Muscle layer of duodenum (tissue), 2 donors: ENCODE measurements around the gene CASQ2.
A peak's percentile ranks its signal among the peaks of the same experiment; 100 is the strongest.

Experiments used
- H3K27ac ChIP-seq: one replicate; pipeline ENCODE4 v1.7.0; 2013; ENCODE audit warnings: mild to moderate bottlenecking, low read length
- H3K27me3 ChIP-seq: one replicate; pipeline ENCODE4 v1.7.0; 2013; ENCODE audit warnings: low read depth, mild to moderate bottlenecking, control low read depth, low read length
- H3K36me3 ChIP-seq, 2 donors: one replicate each; pipeline ENCODE4 v1.7.0; 2013; ENCODE audit warnings: low read length in 2 of 2, control low read depth in 1 of 2, mild to moderate bottlenecking in 1 of 2; ENCODE audit not compliant: insufficient read depth in 2 of 2, control insufficient read depth in 1 of 2
- H3K4me1 ChIP-seq, 2 donors: one replicate each; pipeline ENCODE4 v1.7.0; 2013; ENCODE audit warnings: low read length in 2 of 2, mild to moderate bottlenecking in 2 of 2, control low read depth in 1 of 2, moderate library complexity in 1 of 2; ENCODE audit not compliant: insufficient read depth in 2 of 2, control insufficient read depth in 1 of 2
- H3K4me3 ChIP-seq, 2 donors: one replicate each; pipeline ENCODE4 v1.7.0; 2013; ENCODE audit warnings: low read length in 2 of 2, low read depth in 1 of 2, mild to moderate bottlenecking in 1 of 2
- H3K9me3 ChIP-seq, 2 donors: one replicate each; pipeline ENCODE4 v1.7.0; 2013; ENCODE audit warnings: low read length in 2 of 2, control low read depth in 1 of 2, mild to moderate bottlenecking in 1 of 2; ENCODE audit not compliant: control insufficient read depth in 1 of 2
- donor health status: healthy.

CASQ2 gene

GRCh38 chr1:115727706-115728249 is 40.7 kb downstream of the CASQ2 start:
- Histone ChIP-seq H3K4me1 (peaks cover 0 to 8% of the 10 kb centered on the region in 2 donors), H3K27ac (peak overlapping the region; percentile 76), H3K36me3 (no peaks in the 10 kb centered on the region)

GRCh38 chr1:115726570-115726969 is 41.9 kb downstream of the CASQ2 start:
- no peaks in the 10 kb centered on the region for H3K36me3 ChIP-seq
- H3K4me3 ChIP-seq: no peak overlapping the region
- H3K9me3 ChIP-seq: no peaks in the 10 kb centered on the region
- no peaks in the 10 kb centered on the region for H3K27me3 ChIP-seq
- H3K4me1 ChIP-seq: peaks cover 0 to 8% of the 10 kb centered on the region in 2 donors
- no peak overlapping the region for H3K27ac ChIP-seq

More at GRCh38 chr1:115727706-115728249, 40.7 kb downstream of the CASQ2 start:
- no peaks in the 10 kb centered on the region for H3K9me3 ChIP-seq
- H3K4me3 ChIP-seq: no peak overlapping the region
- H3K27me3 ChIP-seq: no peaks in the 10 kb centered on the region

DNA sequence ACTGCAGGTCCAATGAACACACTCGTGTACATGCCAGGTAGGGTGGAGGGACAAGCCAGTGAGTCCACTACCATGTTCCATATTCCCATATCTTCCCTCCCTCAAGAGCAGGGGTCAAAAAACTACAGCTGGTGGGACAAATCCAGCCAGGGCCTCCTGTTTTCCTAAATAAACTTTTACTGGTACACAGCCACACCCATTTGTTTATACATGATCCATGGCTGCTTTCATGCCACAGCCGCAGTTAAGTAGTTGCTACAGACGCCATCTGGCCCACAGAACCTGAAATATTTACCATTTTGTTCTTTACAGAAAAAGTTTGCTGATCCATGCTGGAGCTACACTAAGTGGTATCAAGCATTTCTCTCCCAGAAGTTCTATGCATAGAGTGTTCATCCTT is 42.4 kb downstream of the CASQ2 start:
- Histone ChIP-seq H3K36me3 (no peaks in the 10 kb centered on the region), H3K9me3 (no peaks in the 10 kb centered on the region), H3K4me3 (no peak overlapping the region), H3K27me3 (no peaks in the 10 kb centered on the region), H3K4me1 (peaks cover 0 to 8% of the 10 kb centered on the region in 2 donors), H3K27ac (peak overlapping the region; percentile 36)

DNA sequence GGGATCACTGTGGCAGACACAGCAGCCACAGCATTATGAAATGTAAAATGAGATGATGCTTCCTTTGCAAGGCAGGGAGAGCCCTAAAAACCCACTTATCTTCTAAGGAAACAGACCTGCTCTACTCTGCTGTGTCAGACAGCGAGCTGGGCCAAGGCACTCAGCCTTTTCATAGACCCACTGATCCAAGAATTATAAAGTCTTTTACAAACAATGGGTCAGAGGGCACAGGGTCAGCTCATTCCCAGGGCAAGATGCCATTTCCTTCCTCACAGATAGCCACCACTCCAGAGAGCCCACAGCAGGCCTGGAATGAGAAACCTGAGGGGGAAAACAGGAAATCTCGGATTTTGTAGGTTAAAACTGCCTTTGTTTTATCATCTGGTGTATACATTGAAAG is 42.9 kb downstream of the CASQ2 start:
- Histone ChIP-seq H3K4me3 (no peak overlapping the region), H3K27me3 (no peaks in the 10 kb centered on the region), H3K4me1 (peaks cover 0 to 8% of the 10 kb centered on the region in 2 donors), H3K36me3 (no peaks in the 10 kb centered on the region), H3K27ac (peak overlapping the region; percentile 36), H3K9me3 (no peaks in the 10 kb centered on the region)

DNA sequence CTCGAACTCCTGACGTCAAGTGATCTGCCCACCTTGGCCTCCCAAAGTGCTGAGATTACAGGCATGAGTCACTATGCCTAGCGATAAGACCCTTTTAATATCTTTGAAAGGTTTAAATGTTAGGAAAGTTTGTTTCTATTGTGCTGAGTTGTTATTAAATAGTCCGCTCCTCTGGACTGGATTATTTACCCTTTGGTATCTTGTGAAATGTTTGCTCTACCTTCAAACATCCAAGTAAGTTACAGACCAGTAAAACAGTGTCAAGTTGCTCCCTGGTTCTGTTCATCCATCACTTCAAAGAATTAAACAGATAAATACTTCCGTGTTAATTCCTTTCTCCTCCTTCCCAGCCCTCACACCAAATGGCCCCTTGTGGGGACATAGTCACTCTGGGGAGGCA is 44.8 kb downstream of the CASQ2 start:
- H3K27me3 ChIP-seq: no peaks in the 10 kb centered on the region
- H3K4me3 ChIP-seq: no peak overlapping the region
- no peaks in the 10 kb centered on the region for H3K9me3 ChIP-seq
- no peaks in the 10 kb centered on the region for H3K36me3 ChIP-seq
- no peak overlapping the region for H3K27ac ChIP-seq
- peaks cover 0 to 8% of the 10 kb centered on the region in 2 donors for H3K4me1 ChIP-seq

GRCh38 chr1:115722221-115722620 is 46.3 kb downstream of the CASQ2 start:
- no peaks in the 10 kb centered on the region for H3K9me3 ChIP-seq
- no peaks in the 10 kb centered on the region for H3K36me3 ChIP-seq

DNA sequence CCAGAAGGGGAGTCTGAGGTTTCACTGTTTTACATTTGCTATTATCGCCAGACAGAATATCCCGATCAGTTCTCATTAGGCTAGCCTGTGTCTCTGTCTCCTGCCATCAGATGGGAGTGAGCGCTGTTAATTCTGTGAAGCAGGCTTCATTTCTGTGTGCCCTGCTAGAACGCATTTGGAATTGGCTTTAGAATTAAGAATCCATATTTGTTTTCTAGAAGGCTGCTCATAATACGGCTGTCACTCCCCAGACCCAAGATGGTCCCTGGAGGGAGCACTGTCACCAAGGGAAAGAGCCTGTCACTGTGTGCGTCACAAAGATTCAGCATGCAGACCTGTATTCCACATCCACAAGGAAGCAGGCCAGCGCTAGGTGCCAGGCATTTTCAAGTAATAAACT is 49.2 kb downstream of the CASQ2 start:
- no peak overlapping the region for H3K27ac ChIP-seq
- no peaks in the 10 kb centered on the region for H3K9me3 ChIP-seq
- H3K27me3 ChIP-seq: no peaks in the 10 kb centered on the region
- no peak overlapping the region for H3K4me3 ChIP-seq
- no peaks in the 10 kb centered on the region for H3K36me3 ChIP-seq
- peaks cover 0 to 5% of the 10 kb centered on the region in 2 donors for H3K4me1 ChIP-seq

More at GRCh38 chr1:115722221-115722620, 46.3 kb downstream of the CASQ2 start:
- peaks cover 0 to 8% of the 10 kb centered on the region in 2 donors for H3K4me1 ChIP-seq
- no peaks in the 10 kb centered on the region for H3K27me3 ChIP-seq
- H3K4me3 ChIP-seq: no peak overlapping the region
- H3K27ac ChIP-seq: no peak overlapping the region

DNA sequence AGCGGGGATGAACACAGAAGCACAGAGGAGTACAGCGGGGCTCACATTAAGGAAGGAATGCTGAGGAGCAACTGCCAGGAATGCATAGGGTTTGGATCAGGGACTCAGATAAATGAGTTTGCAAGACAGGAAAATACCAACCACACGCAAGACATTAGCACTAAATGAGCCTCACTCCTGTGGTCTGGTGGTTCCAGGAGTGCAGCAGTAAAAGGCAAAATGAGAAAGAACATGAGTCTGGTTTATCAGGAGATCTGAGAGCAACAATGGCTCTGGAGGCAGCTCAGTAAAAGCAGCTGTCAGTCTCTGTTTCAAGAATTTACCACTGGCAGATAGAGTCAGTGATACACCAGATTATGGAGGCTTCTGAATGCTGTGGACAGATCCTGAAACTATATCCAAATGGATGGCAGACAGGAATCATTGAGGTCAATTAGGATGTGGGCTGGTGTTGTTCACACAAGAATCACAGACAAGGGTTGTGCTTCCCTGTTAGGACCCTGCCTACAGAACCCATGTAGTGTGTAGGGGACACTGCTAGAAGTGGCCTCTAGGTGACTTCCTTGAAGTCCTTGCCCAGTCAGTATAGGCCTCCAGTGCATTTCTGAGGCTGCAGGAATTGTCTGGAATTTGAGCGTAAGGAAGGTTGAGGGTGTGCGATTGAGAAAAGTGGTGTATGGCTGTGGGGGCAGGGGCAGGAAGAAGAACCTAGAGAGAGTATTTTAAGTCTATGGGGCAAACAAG is 50.3 kb downstream of the CASQ2 start:
- H3K27me3 ChIP-seq: no peaks in the 10 kb centered on the region
- H3K36me3 ChIP-seq: no peaks in the 10 kb centered on the region
- peaks cover 0 to 5% of the 10 kb centered on the region in 2 donors for H3K4me1 ChIP-seq
- H3K9me3 ChIP-seq: no peaks in the 10 kb centered on the region
- H3K4me3 ChIP-seq: no peak overlapping the region
- no peak overlapping the region for H3K27ac ChIP-seq

- H3K36me3 ChIP-seq: no peaks in the 10 kb centered on the region
- no peaks in the 10 kb centered on the region for H3K27me3 ChIP-seq
- H3K27ac ChIP-seq: no peak overlapping the region
- H3K4me3 ChIP-seq: no peak overlapping the region
- no peaks in the 10 kb centered on the region for H3K9me3 ChIP-seq
- H3K4me1 ChIP-seq: peaks cover 0 to 5% of the 10 kb centered on the region in 2 donors
Measured at GRCh38 chr1:115717541-115717940, 51.0 kb downstream of the CASQ2 start.

DNA sequence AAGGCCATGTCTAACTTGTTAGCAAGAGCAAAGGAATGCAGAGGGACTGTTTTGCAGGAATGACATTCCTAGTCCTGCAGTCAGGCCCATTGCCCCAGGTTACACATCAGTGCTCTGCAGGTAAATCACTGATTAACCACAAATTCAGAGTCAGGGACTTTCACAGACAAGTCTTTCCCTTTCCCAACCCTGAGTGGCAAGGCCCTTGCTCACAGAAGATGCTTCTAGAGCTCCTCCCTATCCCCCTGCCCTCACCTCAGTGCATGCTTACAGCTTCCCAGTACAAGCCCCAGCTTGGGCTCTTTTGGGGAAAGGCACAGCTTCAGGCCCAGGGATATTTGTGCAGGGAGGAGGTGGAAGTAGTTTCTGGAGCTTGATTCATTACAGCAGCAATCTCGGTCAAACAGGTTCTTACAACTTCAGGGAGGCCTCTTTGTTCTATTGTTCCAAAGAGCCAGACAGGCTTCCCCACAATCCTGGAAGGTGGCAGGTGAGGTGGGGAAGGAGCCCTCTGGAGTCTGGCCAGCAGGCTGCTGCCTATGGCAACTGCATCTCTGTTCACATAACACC is 53.9 kb downstream of the CASQ2 start:
- peaks cover 0 to 5% of the 10 kb centered on the region in 2 donors for H3K4me1 ChIP-seq
- no peaks in the 10 kb centered on the region for H3K27me3 ChIP-seq
- no peaks in the 10 kb centered on the region for H3K9me3 ChIP-seq
- no peak overlapping the region for H3K4me3 ChIP-seq
- H3K27ac ChIP-seq: no peak overlapping the region
- H3K36me3 ChIP-seq: no peaks in the 10 kb centered on the region

DNA sequence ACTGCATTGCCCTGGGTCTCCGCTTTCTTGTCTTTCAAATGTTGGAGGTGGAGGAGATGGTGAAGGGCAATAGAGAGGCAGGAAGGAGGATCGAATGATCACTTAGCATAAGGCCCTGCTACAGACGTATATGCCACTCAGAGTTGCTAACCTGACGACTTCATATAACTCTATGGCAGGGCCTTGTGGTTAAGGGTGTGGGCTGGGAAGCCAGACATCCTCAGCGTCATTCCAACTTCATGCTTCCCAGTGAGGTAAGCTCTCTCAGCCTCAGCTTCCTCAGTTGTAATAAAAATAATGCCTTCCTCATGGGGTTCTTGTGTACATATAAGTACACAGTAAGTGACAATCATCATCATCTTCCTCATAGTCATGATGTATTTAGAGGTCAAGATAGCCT is 54.6 kb downstream of the CASQ2 start:
- Histone ChIP-seq H3K4me3 (no peak overlapping the region), H3K36me3 (no peaks in the 10 kb centered on the region), H3K4me1 (peaks cover 0 to 5% of the 10 kb centered on the region in 2 donors), H3K9me3 (no peaks in the 10 kb centered on the region), H3K27me3 (no peaks in the 10 kb centered on the region), H3K27ac (no peak overlapping the region)
